Suppressor macrophage (primary cell): ENCODE measurements around the gene SETD6.

ENCODE experiments used
- DNase-seq, 4 experiments: peaks; one replicate each; pipeline ENCODE4 v3.0.0-alpha.2; 2020 to 2022

SETD6 gene

GRCh38 chr16:58493756-58494431, 21.4 kb upstream of the SETD6 start:
- no peak for DNase-seq

GRCh38 chr16:58494981-58495520, 20.3 kb upstream of the SETD6 start:
- peak in 3 of 4 experiments; percentile 19 to 44 (median 41) for DNase-seq

- no peak for DNase-seq
Measured at GRCh38 chr16:58495521-58496331, 19.6 kb upstream of the SETD6 start.

- DNase-seq: no peak
Measured at GRCh38 chr16:58497468-58497867, 17.8 kb upstream of the SETD6 start.

- DNase-seq: no peak
Measured at GRCh38 chr16:58497935-58498334, 17.4 kb upstream of the SETD6 start.

GRCh38 chr16:58498341-58499091, 16.8 kb upstream of the SETD6 start:
- no peak for DNase-seq

- no peak for DNase-seq
Measured at GRCh38 chr16:58499092-58499511, 16.2 kb upstream of the SETD6 start.

- DNase-seq: peak in 3 of 4 experiments; percentile 13 to 18 (median 14)
Measured at GRCh38 chr16:58499615-58500351, 15.5 kb upstream of the SETD6 start, which contains the start of gene NDRG4. TSS of gene NDRG4 (plus strand) at chr16:58500143. CDS start at chr16:58500249, 106 bp downstream.

- no peak for DNase-seq
Measured at GRCh38 chr16:58500430-58501241, 14.7 kb upstream of the SETD6 start.

GRCh38 chr16:58501242-58502131, 13.8 kb upstream of the SETD6 start:
- DNase-seq: no peak

GRCh38 chr16:58502217-58502921, 12.9 kb upstream of the SETD6 start:
- no peak for DNase-seq

- no peak for DNase-seq
Measured at GRCh38 chr16:58503166-58503862, 12.0 kb upstream of the SETD6 start.

- DNase-seq: no peak
Measured at GRCh38 chr16:58503863-58504688, 11.2 kb upstream of the SETD6 start.

GRCh38 chr16:58506241-58507194, 8.8 kb upstream of the SETD6 start:
- no peak for DNase-seq

- DNase-seq: peak in 3 of 4 experiments; percentile 14 to 38 (median 16)
Measured at GRCh38 chr16:58507195-58507962, 7.9 kb upstream of the SETD6 start.
